ENCODE measurements around the gene OR8J1.

OR8J1 gene, protein sequence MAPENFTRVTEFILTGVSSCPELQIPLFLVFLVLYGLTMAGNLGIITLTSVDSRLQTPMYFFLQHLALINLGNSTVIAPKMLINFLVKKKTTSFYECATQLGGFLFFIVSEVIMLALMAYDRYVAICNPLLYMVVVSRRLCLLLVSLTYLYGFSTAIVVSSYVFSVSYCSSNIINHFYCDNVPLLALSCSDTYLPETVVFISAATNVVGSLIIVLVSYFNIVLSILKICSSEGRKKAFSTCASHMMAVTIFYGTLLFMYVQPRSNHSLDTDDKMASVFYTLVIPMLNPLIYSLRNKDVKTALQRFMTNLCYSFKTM

GRCh38 chr11:56353991-56354390 lies at the start of gene OR8J1:
TSS of gene OR8J1 (plus strand) at chr11:56354291. CDS start at chr11:56360247, 5,956 bp downstream.
- no peak within 1 kb of the TSS for H3K27ac ChIP-seq
- TF ChIP-seq CTCF (IDR thresholded peaks at IDR 0.05) (no peak), ZFX (IDR thresholded peaks at IDR 0.05; ENCODE audit: borderline replicate concordance) (no peak)

- no peak overlapping the region for H3K27ac ChIP-seq
- no peak for TF ChIP-seq CTCF (IDR thresholded peaks at IDR 0.05)
- TF ChIP-seq ZFX (IDR thresholded peaks at IDR 0.05; ENCODE audit: borderline replicate concordance), result no peak
These were observed 46.3 kb upstream of the OR8J1 start for GRCh38 chr11:56307836-56308235.

- TF ChIP-seq ZFX (IDR thresholded peaks at IDR 0.05; ENCODE audit: borderline replicate concordance) (no peak), CTCF (IDR thresholded peaks at IDR 0.05) (no peak)
- no peak within 1 kb of the TSS for H3K27ac ChIP-seq
These were observed 39.2 kb upstream of the OR8J1 start, which contains the start of gene OR8K3 for GRCh38 chr11:56314844-56315243. TSS of gene OR8K3 (plus strand) at chr11:56315144. CDS start at chr11:56318307, 3,163 bp downstream.

DNA sequence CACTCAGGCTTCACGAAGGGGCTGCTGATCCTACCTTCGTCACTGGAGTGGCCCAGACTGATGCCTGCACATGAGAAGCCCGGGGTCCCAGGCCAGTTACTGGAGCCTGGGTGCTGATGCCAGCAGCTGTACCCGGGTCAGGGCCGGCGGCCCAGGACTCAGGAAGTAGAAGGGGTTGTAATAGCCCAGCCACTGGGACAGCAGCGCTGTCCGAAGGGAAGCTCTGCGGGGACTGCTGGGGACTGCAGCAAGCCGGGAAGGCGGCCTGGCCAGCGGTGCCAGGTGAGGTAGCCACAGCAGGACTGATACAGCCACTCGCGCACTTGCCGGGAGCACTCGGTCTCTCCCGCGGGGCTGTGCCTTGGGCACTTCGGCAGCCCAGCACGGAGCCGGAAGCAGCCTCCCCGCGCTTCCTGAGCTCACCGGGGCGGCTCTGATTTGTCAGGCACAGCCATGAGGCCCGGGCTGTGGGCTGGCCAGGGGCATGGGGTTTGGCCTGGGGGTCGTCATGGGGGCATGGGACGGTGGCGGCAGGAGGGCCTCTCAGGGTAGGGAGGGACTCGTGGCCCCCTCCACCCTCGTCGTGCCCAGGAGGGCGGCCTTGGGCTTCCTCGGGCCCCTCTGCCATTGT lies 22.1 kb upstream of the OR8J1 start:
- TF ChIP-seq ZFX (IDR thresholded peaks at IDR 0.05; ENCODE audit: borderline replicate concordance), result no peak
- TF ChIP-seq CTCF (IDR thresholded peaks at IDR 0.05), result no peak
- no peak overlapping the region for H3K27ac ChIP-seq

- no peak overlapping the region for H3K27ac ChIP-seq
- TF ChIP-seq ZFX (IDR thresholded peaks at IDR 0.05; ENCODE audit: borderline replicate concordance) (no peak), CTCF (IDR thresholded peaks at IDR 0.05) (no peak)
These were observed 20.9 kb upstream of the OR8J1 start for GRCh38 chr11:56333156-56333555.

GRCh38 chr11:56340289-56340688 lies 13.8 kb upstream of the OR8J1 start:
- H3K27ac ChIP-seq, result no peak overlapping the region
- TF ChIP-seq ZFX (IDR thresholded peaks at IDR 0.05; ENCODE audit: borderline replicate concordance) (no peak), CTCF (IDR thresholded peaks at IDR 0.05) (no peak)

DNA sequence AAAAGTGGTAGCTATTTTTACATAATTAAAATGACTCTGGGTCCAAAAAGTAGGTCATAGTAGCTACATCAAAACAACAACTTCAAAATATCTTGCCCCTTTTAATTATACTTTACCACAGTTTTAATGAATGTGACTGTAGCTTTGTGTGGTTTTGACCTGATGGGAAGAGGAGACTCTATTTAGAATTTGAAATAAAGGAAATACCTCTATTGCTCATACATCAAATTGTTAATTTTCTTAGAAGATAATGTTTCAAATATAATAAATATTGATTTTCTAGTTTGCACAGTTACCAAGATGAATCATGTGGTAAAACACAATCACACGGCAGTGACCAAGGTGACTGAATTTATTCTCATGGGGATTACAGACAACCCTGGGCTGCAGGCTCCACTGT lies 8.4 kb upstream of the OR8J1 start, which contains the start of gene OR8K1:
Gene OR8K1 (plus strand): TSS at position 301 of the 400 bp plus-strand sequence. CDS start 0 bp downstream, at position 301.
- H3K27ac ChIP-seq, result no peak within 1 kb of the TSS
- TF ChIP-seq ZFX (IDR thresholded peaks at IDR 0.05; ENCODE audit: borderline replicate concordance) (no peak), CTCF (IDR thresholded peaks at IDR 0.05) (no peak)

Measured in 22Rv1 (cell line).